HG02571 (cell line): ENCODE data around the gene PKD1L1.

Source experiments
- ATAC-seq: cut with Tn5 transposase; IDR thresholded peaks from one replicate; pipeline ENCODE4 v1.9.1; 2021; ENCODE audit warnings: mild to moderate bottlenecking, moderate library complexity; ENCODE audit not compliant: unreplicated experiment

PKD1L1 gene

DNA sequence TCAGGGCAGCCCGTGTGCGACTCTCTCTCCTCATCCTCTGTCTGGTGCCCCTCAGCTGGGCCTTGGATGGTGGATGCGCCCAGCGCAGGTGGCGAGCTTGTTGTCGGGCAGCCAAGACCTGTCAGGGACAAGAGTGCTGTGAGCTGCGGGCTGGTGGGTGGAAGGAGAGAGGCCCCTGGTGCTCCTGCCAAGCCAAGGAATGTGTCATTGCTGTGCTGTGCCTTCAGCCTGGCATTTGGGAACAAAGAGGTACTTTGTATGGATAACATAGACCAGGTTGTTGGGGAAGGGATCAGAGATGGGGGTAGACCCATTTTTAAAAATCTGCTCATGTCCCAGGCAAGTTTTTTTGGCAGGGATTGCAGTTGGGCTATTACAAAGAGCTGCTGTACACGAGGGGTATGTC, 120.9 kb downstream of the PKD1L1 start:
- ATAC-seq, result no peak

DNA sequence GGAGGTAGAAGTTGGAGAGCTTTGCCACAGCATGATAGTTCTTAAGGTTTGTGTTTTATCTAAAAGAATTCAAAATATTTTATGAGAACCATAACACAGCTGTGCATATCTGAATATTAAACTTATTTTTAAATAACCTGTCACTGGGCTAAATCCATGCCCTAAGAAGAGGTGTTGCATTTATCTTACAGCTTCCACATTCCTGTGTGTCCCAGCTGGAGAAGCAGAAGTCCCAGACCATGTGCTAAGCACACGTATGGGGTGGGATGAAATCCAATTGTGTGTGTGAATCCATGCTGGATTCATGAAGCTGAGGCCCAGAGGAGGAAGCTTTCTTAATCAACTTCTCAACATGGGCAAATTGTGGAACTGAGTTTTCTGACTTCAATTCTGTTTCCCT, 121.5 kb downstream of the PKD1L1 start:
- ATAC-seq, result no peak

DNA sequence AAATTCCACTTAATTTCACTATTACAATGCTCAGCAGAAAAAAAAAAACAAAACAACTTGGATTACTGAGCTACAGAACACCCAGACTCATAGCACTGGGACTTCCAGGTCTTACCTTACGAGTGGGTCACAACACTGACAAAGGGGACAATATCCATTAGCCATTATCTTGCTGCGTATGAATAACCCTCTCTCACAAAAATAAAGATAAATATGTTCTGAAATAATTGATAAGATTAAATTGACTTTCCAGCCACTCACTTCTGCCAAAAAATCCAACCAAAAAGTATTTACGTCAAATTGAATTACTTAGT, 128.7 kb downstream of the PKD1L1 start:
- no peak for ATAC-seq

DNA sequence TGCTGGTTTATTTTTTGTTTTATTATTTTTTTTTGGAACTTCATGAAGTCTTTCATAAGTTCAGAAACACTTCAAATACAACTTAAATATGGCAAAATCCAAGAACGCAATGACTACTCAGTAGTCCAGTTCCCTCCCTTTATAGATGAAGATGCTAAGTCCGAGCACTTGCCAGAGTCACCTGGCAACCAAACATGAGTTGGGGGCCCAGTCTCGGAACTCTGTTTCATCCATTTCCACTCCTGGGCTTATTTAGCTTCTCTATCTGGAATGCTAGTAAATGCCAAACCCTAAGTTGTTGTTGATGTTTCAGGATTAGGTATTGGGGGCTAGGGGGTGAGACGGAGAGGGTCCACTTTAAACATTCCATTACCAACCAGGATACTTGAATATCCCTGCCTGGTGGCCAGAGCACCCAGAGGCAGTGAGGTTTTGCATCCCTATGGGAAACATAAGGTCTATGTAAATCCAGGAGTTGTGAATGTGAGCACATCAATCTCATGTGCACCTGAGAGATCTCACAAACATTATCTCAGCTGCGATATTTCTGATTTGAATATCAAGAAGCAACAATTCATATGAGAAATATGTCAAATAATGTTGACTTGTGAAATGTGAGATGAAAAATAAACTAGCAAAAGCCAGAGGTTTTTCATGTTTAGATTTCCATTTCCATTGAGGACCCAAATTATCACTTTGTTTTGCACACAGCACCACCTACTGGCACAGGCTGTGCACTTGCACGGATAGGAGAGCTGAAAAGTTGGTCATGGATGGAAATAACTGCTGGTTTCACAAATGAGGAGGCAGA, 129.3 kb downstream of the PKD1L1 start:
- ATAC-seq, result no peak

DNA sequence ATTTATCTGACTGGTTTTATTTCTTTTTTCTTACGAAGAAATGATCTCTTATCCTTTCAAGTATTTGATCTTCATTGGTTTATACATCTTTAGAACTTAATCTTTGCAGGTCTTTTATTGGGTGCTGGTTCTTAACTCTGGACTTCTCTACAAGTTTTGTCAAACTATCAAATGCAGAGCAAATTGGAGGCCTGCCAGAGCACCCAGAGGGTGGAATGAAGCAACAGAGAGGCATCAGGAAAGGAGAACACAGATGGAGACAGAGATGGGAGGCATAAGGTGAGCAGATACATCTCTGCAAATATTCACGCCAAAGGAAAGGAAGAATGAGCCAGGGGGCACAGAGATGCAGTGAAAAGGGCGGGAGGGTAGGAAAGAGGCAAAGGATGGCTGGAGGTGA, 130.3 kb downstream of the PKD1L1 start:
- ATAC-seq, result no peak

DNA sequence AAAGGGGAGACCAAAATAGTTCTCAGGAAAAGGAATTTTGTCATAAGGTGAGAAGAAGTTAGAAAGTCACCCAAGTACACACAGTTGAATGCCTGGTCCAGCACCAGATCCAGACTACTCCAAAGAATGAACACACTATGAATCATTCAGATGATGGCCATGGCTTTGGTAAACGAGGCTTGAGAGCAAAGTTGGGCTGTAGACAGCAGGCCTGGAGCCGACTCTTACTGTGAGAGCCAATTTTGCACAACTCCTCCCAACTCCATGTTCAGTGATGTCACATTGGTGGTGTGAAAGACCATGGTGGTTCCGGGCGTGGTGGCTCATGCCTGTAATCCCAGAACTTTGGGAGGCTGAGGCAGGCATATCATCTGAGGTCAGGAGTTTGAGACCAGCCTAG, 131.6 kb downstream of the PKD1L1 start:
- no peak for ATAC-seq

DNA sequence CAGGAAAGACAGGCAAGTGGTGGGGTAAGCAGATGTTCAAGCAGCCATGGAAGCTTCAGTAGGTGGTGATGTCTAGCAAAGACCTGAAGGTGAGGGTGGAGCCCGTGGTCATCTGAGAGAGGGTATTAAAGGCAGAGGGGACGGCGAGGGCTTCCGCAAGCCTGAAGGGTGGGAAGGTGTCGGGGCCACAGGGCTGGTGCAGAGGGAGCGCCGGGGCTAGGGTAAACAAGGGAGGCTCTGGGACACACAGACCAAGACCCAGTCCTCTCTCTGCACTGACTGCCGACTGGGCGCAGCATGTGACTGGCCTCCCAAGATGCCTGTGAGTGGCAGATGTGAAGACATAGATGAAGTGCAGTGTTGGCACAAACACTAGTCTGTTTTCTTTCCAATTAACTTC, 132.4 kb downstream of the PKD1L1 start:
- ATAC-seq, result no peak

DNA sequence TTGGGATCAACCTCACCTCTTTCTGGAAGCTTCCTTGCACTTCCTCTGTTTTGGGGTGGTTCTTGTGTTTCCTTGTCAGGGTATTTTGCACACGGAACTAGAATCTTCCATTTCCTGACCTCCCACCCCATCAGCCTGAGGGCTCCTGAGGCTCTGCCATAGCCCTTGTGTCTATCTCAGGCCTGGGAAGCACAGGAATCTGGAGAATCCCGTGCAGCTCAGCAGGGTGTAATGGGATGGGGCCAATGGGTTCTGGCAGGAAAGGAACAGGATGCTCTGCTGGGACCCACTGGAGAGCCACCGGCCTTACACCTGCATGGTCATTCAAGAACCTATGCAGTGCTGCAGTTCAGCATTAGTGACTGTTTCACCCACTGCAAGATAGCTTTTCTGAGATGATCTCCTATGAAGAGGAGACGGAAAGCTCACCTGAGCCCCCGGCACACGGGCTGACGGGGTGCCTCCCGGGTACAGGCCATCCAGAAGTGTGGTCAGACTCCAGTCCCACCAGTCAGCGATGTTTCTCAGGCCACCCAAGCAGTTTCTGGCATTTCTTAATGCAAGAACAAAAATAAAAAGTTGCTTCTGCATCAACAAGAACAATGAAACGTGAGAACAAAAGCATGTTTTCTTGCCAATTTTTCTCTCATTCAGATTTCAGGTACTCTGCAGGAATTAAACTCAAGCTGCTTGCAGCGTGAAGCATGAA, 133.2 kb downstream of the PKD1L1 start:
- ATAC-seq, result no peak

DNA sequence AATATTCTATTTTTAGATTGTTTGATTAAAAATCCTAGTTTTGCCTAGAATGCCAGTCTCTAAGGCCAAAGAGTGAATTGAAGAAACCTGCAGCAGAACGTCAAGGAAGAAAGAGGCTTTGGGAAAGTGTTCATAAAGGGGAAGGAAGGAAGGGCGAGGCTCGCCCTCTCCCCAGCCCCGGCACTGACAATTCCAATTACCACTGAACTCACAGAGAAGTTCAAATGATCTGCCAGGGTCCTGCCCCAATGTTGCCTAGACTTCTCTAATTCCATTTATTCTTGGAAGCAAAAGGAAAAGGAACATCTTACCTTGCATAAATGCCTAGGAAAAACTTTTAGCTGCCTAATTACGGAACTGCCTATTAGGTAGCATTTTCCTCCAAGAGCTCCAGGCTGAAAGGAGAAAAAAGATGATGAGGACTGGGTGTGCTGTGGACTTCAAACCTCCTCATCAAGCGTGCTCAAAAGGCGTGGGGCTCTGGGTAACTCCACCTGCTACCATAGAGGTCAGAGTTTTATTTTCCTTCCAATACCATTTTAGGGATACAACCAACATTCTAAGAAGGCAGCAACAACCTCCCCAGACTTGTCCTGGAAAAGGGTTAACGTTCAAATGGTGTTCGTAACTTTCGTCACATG, 134.5 kb downstream of the PKD1L1 start:
- ATAC-seq, result no peak

DNA sequence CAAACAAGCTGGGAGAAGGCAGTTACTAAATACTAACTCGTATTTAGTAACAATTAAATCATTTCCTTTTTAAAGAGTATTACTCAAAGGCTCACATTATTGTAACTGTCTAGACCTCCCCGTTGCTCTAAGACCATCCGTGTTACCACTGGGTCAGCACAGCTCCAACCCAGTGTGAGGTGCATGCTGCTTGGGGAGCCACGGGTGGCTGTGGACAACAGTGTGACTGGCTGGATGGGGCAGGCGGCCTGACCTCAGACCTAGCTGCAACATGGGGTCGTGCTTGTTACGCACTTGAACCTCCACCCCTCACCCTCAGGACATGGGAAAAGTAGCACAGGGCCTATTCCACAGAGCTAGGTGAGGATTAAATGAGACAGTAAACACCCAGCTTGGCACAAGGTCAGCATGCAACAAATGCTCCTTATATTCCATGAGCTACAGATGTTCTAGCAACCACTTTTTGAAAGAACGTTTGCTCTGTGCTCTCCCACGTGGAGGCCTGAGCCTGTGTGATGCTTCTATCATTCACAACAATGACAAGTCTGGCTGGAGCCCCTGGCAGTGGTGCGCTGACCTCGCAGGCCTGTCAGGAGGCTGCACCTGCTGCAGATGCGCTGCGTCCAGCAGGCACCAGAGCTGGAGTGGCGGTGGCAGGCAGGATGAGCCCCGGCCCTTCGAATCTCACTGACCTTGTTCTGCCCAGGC, 135.7 kb downstream of the PKD1L1 start:
- no peak for ATAC-seq

DNA sequence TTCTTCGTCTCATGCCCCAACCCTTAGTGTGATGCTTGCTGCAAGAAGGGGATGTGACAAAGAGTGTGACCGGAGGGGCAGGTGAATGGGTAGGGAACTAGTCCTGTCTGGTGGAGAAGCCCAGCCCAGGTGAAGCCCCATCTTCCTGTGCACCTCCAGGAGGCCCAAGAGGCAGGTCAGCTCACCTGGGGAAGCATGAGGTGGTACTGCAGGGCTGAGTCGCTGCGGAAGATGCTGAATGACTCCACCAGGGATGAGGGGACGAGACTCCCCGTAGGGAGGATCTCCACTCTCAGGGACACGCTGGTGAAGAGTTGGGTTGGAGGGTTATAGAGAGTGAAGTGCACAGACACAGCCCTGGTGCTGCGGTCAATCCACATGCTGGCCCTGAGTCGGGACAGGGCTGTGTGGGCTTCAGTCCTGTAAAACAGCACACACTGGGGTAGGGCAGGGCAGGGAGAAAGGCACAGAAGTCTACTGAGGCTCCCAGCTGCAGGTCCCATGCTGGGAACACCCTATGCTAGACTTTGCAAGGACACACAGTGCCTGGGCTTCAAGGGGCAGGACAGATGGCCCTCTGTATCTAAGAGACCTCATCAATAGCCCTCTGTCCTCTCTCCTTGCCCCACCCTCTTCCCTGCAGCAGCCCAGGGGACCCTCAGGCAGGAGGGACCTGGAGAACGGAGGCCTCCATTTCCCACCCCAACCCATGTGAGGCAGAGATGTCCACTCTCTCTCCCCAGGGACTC, 136.5 kb downstream of the PKD1L1 start:
- ATAC-seq, result no peak

DNA sequence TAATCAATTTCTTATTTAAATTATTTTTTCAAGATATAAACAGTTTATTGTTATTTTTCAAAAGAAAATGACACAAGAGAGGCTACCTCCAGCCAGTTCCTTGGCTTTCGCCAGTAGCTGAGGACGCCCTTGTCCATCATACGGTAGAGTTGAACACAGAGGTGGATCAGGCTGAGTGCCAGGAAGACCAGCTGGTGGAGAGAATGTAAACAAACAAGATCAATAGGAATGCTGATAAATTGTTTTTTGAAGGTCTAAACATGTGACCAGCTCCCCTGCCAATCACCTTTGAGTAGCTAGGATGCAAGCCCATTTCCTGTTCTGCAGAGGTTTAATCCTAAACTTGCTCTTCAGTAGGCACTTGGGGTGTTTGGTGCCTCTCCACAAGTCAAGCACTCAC, 138.9 kb downstream of the PKD1L1 start:
- ATAC-seq, result no peak

DNA sequence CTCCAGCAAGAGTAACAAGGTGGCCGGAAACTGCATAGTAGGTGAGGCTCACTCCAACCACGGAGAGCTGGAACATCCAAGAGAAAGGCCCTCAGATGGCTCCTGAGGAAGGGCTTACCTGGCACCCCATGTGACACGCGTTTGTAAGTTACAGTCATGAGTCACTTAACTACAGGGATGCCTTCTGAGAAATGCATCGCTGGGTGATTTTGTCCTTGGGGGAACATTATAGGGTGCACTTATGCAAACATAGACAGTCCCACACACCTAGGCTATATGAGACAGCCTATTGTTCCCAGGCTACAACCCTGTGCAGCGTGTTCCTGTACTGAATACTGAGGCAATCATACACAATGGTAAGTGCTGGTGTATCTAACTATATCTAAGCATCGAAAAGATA, 139.9 kb downstream of the PKD1L1 start:
- no peak for ATAC-seq

DNA sequence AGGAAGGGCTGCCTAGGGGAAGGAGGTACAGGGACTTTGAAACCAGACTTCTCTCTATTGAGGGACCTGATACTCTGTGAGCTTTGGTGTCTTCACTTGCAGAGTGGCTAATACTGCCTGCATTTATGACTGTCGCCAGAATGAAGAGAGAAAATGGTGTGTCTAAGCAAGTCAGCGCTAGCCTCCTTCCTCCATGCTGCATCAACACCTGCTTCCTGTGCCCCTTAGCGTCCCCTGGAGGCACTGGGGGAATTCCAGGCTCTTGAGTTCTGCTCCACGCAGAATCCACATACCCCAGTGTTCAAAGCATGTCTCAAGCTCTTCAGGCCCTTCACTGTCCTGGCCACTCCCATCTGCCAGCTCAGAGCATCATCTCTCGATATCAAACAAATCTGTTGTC, 140.5 kb downstream of the PKD1L1 start:
- no peak for ATAC-seq

DNA sequence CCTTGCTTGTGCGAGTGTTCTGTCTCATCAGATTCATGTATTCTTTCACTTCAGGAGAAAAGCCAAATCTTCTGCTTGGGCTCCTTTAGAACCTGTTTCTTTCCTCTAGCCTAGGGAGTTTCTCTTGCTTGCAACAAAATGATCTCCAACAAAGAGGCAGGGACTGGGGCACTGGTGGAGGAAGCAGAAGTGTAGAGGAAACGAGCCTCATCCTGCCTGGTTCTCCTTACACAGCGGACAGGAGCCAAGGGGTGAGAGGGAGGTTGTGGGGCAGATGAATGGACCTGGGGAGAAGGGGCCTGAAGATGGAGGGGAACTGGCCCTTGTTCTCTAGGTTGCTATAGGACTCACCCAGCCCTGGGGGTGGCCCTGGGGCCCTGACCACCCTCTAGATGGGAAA, 141.1 kb downstream of the PKD1L1 start:
- no peak for ATAC-seq

DNA sequence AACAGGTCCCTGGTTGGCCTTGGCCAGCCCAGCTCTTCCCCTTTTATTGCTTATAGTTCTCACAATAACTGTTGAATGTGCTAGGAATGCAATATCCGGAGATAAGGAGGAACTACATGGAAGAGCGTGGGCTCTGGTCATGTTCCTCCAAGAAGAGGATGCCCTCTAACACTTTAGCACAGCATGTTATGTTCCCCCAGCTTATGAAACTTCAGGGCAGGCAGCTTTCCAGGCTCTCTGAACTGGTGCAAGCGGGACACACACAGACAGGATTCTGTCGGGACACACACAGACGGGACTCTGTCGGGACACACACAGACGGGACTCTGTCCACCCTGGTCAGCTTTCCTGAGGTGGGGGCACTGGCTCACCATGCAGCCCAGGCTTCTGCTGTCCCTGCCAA, 141.6 kb downstream of the PKD1L1 start:
- no peak for ATAC-seq

DNA sequence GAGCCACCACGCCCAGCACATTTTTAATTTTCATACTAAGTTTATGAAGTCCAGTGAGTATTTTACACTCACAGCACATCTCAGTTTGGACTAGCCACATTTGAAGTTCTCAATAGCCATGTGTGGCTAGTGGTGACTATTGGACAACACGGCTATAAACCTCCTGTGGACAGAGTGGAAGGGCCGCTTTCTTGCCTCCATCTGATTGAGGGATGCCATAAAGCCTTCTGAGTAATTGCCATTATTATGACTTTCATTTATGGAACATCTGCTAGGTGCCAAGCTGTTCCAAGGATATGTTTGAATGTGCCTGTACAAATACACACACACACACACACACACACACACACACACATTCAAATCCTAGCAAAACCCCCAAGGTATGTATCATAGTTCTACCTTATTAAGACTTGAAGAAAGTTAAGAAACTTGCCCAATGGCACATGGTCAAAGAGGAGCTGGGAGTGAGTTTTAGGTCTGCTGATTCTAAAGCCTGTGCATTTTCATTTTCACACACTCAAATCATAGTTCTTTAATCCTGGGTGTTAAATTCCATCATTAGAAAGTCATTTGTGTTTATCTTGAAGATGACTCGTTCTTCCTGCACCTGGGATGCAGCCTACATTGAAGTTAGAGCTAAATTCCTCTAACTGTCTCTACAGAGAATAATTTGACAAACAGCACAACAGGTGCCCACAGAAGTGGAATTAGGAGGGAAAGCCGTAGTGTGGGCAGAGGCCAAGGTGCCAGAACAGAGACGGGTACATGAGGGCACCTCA, 143.3 kb downstream of the PKD1L1 start:
- ATAC-seq, result no peak

DNA sequence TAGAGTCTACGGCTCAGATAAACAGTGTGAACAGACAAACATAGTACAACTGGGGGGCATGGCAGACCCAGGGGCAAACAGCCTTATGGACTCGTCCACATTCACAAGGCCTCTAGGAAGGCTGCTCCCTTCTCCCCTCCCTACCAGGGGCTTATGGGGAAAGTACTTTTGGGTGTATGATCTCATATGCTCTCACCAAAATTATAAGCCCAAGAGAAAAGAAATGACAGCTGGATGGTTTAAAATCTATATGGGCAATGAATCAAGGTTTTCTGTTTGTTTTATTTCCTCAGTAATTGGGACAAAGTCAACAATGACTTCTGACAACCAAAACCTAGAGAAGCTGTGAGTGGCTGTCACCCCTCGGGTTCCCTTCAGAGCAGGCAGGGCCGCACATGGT, 144.4 kb downstream of the PKD1L1 start:
- no peak for ATAC-seq

DNA sequence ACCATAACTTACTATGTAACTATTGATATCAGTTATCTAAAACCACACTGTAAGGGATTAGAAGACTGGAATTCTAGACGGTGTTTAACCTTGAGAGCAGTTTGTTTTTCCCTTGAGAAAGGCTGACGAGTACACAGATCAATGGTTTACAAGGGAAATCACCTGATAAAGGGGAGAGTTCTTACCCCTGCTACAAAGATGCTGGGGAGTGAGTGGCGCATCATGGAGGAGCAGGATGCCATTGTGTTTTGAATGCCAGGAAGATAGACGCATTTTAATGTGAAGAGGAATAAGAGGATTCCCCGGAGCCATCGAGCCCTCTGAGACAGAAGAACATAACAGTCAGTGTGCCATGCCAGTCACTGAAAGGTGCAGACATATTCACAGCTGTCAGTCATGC, 145.2 kb downstream of the PKD1L1 start:
- ATAC-seq, result no peak

DNA sequence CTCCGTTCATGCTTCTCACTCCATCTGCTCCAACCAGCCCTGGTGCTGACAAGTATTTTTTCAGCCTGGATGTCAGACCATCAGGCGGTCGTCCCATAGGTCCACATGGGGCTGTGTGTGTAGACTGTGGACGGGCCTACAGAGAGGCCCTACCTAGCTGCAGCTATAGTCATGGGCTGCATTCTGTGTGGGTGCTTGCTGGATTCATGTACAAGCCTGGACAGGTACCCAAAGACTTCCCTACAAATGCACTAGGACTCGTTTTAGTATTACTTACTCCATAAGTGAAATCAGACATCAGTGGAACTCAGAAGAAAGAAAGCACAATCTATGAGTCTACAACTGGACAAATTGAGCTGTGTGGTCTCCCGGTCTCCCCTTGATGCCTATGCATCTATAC, 146.8 kb downstream of the PKD1L1 start:
- no peak for ATAC-seq
